ENCODE results near the gene TMEM138. TPM values are rescaled to one million over a fixed set of nuclear protein-coding genes. Genes with fewer than 3 reads are reported as not detected.

Gene TMEM138
- total and polyA plus RNA-seq, 2 of the 4 experiments (the other 2 are of a cell fraction): 16.8 to 53.2 TPM

DNA sequence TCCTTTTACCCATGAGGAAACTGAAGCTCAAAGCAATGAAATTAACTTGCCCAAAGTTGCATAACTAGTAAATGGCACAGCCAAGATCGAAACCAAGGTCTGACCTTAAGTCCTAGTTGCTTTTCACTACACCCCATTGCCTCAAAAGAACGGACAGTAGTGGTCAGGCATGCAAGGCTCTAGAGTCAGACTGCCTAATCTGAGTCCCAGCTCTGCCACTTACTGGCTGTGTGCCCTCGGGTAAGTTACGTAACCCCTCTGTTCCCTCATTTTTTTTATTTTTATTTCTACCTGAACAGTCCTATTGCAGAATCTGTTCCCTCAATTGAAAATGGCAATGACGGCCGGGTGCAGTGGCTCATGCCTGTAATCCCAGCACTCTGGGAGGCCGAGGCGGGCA, 10.1 kb upstream of the TMEM138 start:
- no peak overlapping the region for H3K18ac ChIP-seq (ENCODE audit: low read depth, low read length)
- CTCF ChIA-PET: no interaction called here
- dilution Hi-C loops (cut with HindIII; ENCODE audit: low sequenced_read_pairs, unreplicated experiment) (no loop called here), intact Hi-C loops (cut with micrococcal nuclease) (no loop called here), in situ Hi-C loops (cut with MboI; ENCODE audit: low sequenced_read_pairs) (no loop called here)
- no peak overlapping the region for H3K4me2 ChIP-seq (ENCODE audit: low read depth, low read length)
- H3K27me3 ChIP-seq (ENCODE audit: control insufficient read depth, insufficient read depth, low read length): no peaks in the 10 kb centered on the region
- H3K4me1 ChIP-seq (ENCODE audit: control insufficient read depth, insufficient read depth, low read length): no peaks in the 10 kb centered on the region
- no peak overlapping the region for H2AK9ac ChIP-seq (replicated peaks; ENCODE audit: low read depth, low read length, poor library complexity)
- H3K9me1 ChIP-seq (ENCODE audit: insufficient read depth, low read length): peaks cover 9% of the 10 kb centered on the region
- H4K91ac ChIP-seq (ENCODE audit: insufficient read depth, low read depth, low read length): no peak overlapping the region
- TF ChIP-seq CEBPB (IDR thresholded peaks at IDR 0.05; ENCODE audit: low read depth, low read length): 0 out of 2 replicates have a peak, but pooled peaks have one; percentile 6
- TF ChIP-seq RFX5 (IDR thresholded peaks at IDR 0.05; ENCODE audit: low read depth, low read length): no peak
- no peak overlapping the region for H2AFZ ChIP-seq (replicated peaks; ENCODE audit: low read length, poor library complexity)
- POLR2A ChIA-PET (ENCODE audit: unreplicated experiment): no interaction called here
- no peak overlapping the region for H2BK5ac ChIP-seq (ENCODE audit: low read depth, low read length, poor library complexity, severe bottlenecking)
- no peak overlapping the region for H2BK20ac ChIP-seq (ENCODE audit: low read depth, low read length)
- DNase-seq (no peak), ATAC-seq (ENCODE audit: low read depth) (no peak)
- no peak overlapping the region for H3K4me3 ChIP-seq (ENCODE audit: insufficient read depth, low read depth, low read length)
- no peak overlapping the region for H3K9ac ChIP-seq (ENCODE audit: low read depth, low read length)
- no peak overlapping the region for H3K23ac ChIP-seq (ENCODE audit: low read depth, low read length)
- H2AK5ac ChIP-seq (ENCODE audit: low read depth, low read length): no peak overlapping the region
- no peak overlapping the region for H3K4ac ChIP-seq (ENCODE audit: low read depth, low read length)
- peaks cover 50% of the 10 kb centered on the region for H3K36me3 ChIP-seq (ENCODE audit: control insufficient read depth, insufficient read depth, low read length)
- BruUV-seq (replicated peaks): no TSS peak
- no peak overlapping the region for H4K8ac ChIP-seq (ENCODE audit: low read depth in 2 of 2, low read length in 2 of 2)
- no peaks in the 10 kb centered on the region for H3K9me3 ChIP-seq (ENCODE audit: control insufficient read depth, insufficient read depth, low read length)
- H2BK120ac ChIP-seq (ENCODE audit: low read depth, low read length): no peak overlapping the region
- no peak overlapping the region for H2BK15ac ChIP-seq (ENCODE audit: low read depth, low read length)
- no peak overlapping the region for H3K27ac ChIP-seq (ENCODE audit: insufficient read depth, low read length)
- peaks cover 0 to 2% of the 10 kb centered on the region in 2 experiments; a peak in 2 of 4 replicates for H3K79me1 ChIP-seq (ENCODE audit: low read depth in 1 of 2, low read length in 2 of 2)
- no peak overlapping the region for H3K14ac ChIP-seq (replicated peaks; ENCODE audit: low read depth, low read length)
- H4K5ac ChIP-seq (ENCODE audit: low read depth, low read length): no peak overlapping the region
- no peak overlapping the region for H3K56ac ChIP-seq (ENCODE audit: extremely low read depth, insufficient read depth, low read length)
- H4K20me1 ChIP-seq (ENCODE audit: insufficient read depth, low read length): no peaks in the 10 kb centered on the region
- 95% methylated on average over 5 of the region's 8 CpGs; no CpG with 5 or more reads in 1 of the 2 experiments for WGBS, 2 experiments (ENCODE audit: extremely low coverage in 2 of 2, insufficient read length in 1 of 2)

Data from IMR-90 (cell line).